Measurements from ENCODE around the gene PIAS4.

The PIAS4 gene

GRCh38 chr19:4043401-4043800, 35.9 kb downstream of the PIAS4 start:
- no peak for DNase-seq

DNA sequence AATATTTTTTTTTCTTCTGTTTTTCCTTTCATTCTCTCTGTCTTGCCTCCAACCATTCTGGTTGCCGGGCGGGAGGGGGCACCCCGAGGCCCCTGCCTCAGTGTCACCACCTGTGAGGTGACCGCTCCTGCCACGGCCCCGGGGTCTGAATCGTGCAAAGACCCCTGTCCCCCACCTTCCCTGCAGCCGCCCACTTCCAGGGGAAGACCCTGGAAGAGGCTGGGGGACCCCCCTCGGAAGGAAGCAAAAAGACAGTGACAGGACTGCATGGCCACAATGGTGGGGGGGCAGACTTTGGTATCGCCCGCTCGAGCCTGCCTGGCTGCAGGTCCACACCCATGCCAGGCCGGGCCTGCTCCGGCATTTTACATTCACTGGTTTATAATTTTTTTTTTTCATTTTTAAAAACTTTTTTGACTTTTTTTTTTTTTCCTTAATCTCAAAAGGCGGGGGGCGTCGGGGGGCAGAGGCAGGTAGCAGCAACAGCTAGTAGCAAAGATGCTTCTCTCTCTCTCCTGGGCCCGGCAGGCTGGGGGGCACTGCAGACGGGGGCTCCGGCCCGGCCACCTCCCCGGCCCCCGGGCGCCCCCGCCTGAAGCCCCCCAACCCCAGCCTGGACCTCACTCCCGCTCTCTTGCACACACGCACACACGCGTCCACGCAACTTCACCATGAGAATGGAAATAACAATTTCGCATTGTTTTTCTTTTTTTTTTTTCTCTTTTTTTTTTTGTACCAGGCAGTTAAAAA, 36.6 kb downstream of the PIAS4 start:
- no peak for DNase-seq

DNA sequence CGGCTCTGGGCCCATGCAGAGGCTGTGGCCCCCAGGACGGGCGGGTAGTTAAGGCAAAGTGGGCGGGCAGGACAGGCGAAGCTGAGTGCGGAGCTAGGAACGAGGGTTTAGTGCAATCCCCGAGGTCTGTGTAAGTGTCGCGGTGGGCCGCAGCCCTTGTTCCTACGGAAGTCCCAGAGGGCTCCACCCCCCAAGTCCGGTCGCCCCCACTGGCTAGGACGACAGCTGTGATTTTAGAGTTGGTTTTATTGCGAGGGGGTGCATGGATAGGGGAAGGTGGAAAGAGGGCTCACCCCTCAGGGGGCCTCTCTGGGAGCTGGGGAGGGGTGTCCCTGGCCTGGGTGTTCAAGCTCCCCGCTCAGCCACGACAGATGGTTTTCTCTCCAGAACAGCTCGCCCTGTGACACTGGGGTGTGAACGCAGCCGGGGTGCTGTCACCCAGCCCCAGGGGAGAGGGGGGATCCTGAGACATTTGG, 37.5 kb downstream of the PIAS4 start:
- no peak for DNase-seq

- no peak for DNase-seq
Observed at GRCh38 chr19:4045597-4046361, 38.2 kb downstream of the PIAS4 start.

DNA sequence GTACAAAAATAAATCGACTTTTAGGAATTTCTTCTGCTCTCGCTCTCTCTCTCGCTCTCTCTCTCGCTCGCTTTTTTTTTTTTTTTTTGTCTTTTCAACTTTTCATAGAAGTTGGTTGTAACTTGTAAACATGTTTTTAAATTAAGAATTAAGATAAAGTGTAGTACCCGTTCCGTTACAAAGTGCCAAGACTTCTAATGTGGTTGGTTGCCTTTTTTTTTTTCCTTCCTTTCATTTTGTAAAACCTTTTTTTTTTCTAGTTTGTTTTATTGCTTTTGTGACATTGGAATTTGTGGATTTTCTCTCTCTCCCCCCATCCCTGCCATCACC, 38.8 kb downstream of the PIAS4 start:
- DNase-seq: no peak

DNA sequence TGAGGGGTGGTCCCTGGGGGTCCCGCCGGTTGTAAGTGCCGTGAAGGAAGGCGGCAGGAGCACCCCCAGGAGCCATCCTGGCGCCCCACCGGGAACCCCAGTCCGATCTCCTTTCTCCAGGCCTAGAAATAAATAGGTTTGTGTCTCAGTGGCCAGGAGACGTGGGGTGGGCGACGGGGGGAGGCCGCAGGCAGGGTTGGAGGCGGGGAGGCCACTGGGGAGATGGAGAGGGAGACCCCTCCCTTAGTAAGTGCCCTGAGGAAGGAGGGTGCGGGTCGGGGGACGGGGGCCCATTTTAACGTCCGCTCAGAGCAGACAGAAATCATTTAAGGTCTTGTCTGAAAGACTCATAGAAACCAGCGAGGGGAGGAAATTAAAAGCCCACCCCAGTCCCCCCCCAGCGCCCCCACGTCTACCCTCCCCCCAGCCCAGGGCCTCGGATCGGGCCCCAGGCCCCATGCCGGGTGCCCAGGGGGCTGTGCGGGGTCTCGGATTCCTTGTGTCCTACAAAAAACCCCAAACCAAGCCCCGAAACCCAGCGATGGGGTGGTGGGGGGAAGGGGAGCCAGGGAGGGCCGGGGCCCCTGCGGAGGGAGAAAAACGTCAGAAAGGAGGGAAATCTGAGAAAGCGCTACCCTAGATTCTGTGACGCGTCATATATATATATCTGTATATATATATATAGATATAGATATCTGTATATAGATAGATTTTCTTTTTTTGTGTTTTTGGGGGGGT, 39.6 kb downstream of the PIAS4 start:
- no peak for DNase-seq

DNA sequence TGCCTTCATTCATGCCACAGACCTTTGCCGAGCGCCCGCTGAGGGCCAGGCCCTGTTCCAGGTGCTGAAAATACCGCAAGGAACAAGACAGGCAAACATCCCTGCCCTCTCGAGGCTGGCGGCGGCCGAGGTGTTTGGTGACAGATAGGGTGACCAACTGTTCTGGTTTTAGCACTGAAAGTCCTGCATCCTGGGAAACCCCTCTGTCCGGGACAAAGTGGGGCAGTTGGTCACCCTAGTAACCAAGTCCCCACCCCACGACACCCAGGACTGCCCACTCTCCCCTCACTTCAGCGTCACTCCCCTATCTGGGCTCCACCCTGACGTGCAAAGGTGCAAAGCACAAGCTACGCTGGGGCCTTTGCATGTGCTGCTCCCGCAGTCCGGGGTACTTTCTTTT, 41.9 kb downstream of the PIAS4 start:
- DNase-seq: no peak

- no peak for DNase-seq
Observed at GRCh38 chr19:4051175-4052101, 43.9 kb downstream of the PIAS4 start.

GRCh38 chr19:4052114-4052992, 44.8 kb downstream of the PIAS4 start:
- DNase-seq: no peak

- no peak for DNase-seq
Observed at GRCh38 chr19:4052993-4053422, 45.5 kb downstream of the PIAS4 start.

GRCh38 chr19:4053423-4054324, 46.1 kb downstream of the PIAS4 start:
- DNase-seq: no peak

- no peak for DNase-seq
Observed at GRCh38 chr19:4054441-4055208, 47.1 kb downstream of the PIAS4 start.

GRCh38 chr19:4055209-4055552, 47.6 kb downstream of the PIAS4 start:
- DNase-seq: no peak

- peak; percentile 47 for DNase-seq
Observed at GRCh38 chr19:4057931-4058692, 50.6 kb downstream of the PIAS4 start.

DNA sequence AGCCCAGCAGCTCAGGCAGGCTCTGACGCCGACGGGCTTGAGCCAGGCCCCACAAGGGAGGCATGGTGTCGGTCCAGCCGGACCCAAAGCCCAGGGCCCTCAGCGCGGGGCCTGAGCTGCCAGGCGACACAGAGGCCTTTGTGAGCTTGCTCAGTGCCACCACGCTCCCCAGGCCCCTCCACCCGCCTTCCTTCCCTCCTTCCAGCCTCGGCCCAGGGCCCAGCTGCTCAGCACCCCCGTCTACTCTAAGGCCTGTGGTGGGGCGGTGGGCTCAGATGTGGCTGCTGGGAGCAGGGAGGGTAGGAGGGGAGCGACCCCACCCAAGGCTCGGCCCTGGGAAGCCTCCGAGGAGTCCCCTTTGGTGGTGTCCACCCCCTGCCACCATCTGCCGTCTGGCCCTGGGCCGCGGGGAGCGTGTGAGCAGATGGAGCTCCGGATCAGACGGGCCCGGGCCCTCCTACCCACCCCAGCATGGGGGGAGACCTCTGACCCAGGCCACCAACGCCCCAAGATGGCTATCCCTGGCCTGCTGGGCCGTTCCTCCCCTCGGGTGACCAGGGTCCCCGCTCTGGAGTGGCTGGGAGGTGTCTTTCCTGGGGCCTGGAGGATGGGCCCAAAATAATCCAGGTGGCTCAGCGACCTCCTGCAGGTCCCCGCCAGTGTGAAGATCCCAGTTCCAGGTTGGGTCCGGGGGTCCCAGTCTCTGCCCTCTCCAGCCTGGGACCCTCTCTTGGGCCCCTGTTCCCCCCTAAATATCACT, 51.3 kb downstream of the PIAS4 start:
- no peak for DNase-seq

DNA sequence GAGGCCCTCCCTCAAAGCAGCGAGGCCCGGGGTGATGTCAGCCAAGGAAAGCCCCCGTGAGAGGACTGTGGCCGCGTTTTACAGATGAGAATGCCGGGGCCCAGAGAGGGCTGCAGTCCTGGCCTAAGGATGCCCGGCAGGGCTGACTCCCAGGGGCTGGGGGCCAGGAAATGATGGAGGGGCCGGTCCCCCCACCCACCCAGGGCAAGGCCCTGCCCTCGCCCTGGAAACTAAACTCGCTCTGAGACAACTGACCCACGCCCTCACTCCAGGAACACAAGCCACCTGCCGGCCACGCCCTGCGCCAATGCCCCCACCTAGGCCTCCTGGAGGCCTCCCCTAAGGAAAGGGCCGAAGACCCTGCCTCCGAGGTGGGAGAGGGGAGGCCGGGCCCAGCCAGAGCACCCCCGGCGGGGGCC, 51.9 kb downstream of the PIAS4 start:
- DNase-seq: no peak

DNA sequence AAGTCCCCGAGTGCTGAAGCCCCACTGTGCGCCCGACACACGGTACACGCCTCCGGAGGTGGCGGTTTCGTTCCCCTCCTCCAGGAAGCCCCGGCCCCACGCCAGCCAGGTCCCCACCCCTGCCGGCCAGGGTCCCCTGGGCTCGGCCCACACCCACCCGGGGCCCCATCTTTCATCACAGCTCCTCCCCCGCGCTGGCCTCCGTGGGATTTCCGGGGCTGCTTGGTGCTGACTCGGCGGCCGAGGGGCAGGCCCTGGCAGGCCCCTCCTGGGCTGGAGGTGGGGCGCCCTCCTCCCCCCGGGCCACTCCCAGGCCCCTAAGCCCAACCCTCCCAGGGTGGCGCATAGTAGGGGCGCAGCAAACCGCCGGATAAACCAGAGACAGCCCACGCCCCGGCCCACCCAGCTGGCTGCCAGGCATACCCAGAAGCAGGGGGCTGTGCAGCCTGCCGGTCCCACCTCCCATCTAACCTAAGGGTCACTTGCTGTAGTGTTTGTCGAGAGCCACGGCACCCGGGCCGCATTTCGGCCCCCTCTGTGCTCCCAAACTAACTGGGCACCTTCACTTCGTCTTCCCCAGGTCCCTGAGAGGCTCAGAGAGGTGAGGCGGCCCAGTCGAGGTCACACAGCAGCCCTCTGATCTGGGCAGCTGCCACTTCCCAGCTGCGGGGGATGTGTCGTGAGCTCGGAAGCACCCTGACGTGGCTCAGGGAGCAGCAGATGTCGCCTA, 52.5 kb downstream of the PIAS4 start:
- DNase-seq: peak; percentile 46
